Measurements from ENCODE around the gene EZH2.

EZH2 gene

DNA sequence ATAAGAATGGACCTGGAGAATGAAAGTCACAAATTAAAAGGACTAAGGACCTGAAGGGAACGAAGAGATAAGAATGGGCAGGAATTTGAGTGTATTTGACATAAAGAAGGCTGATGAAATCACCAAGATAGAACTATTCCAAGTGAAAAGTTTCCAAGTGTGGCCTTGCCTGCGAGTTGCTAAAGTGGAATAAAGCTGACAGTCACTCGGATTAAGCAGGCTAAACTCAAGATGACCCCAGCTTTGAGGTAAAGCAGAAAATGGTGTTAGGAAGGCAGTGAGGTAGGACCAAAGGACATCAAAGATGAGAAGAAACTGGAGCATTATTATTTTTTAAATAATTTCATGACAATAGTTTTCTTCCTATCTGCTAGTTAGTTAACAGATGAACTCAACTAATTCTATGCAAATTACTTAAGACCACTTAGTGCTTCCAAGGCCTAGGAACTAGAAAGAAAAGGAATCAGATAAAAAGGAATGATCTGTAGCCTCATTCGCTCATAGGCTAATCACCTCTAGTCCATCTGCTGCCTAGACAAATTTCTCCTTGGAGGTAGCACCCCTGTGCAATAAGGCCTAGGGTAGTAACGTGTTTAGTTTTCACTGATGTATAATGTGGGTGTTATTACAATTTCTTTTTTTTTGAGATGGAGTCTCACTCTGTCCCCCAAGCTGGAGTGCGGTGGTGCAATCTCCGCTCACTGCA lies 34.5 kb downstream of the EZH2 start:
- no peak overlapping the region for H3K27ac ChIP-seq (ENCODE audit: low read length)
- ATAC-seq (ENCODE audit: insufficient read depth, low read depth) (no peak), DNase-seq (no peak)
- H3K9me3 ChIP-seq (ENCODE audit: insufficient read depth, low read length, severe bottlenecking) = no peaks in the 10 kb centered on the region
- peaks cover 25% of the 10 kb centered on the region for H3K4me1 ChIP-seq (ENCODE audit: insufficient read depth, low read length)
- H3K36me3 ChIP-seq (ENCODE audit: insufficient read depth, low read length) = peaks cover 22% of the 10 kb centered on the region
- H4K20me1 ChIP-seq (ENCODE audit: insufficient read depth, low read length) = peaks cover 92% of the 10 kb centered on the region
- no peak overlapping the region for H3K4me2 ChIP-seq (ENCODE audit: insufficient read depth, low read length)
- H3K27me3 ChIP-seq (ENCODE audit: insufficient read depth, low read length, poor library complexity) = no peaks in the 10 kb centered on the region
- TF ChIP-seq EZH2 (IDR thresholded peaks at IDR 0.05; ENCODE audit: borderline replicate concordance, low read depth, low read length, severe bottlenecking) (no peak), CTCF (IDR thresholded peaks at IDR 0.05; ENCODE audit: borderline replicate concordance, extremely low read depth, low read length, poor library complexity, severe bottlenecking) (no peak)
- H2AFZ ChIP-seq (ENCODE audit: low read depth, low read length) = no peak overlapping the region
- no peak overlapping the region for H3K4me3 ChIP-seq (ENCODE audit: low read depth in 1 of 2, low read length in 2 of 2)
- peaks cover 100% of the 10 kb centered on the region for H3K79me2 ChIP-seq (ENCODE audit: insufficient read depth, low read length)
- H3K9ac ChIP-seq (ENCODE audit: low read depth, low read length) = no peak overlapping the region

GRCh38 chr7:148847815-148848734 lies 36.0 kb downstream of the EZH2 start:
- Histone ChIP-seq H3K27ac (ENCODE audit: low read length) (no peak overlapping the region), H3K4me1 (ENCODE audit: insufficient read depth, low read length) (peaks cover 25% of the 10 kb centered on the region), H3K4me3 (ENCODE audit: low read depth in 1 of 2, low read length in 2 of 2) (no peak overlapping the region), H4K20me1 (ENCODE audit: insufficient read depth, low read length) (peaks cover 84% of the 10 kb centered on the region), H3K9ac (ENCODE audit: low read depth, low read length) (no peak overlapping the region), H2AFZ (ENCODE audit: low read depth, low read length) (no peak overlapping the region), H3K4me2 (ENCODE audit: insufficient read depth, low read length) (no peak overlapping the region), H3K9me3 (ENCODE audit: insufficient read depth, low read length, severe bottlenecking) (no peaks in the 10 kb centered on the region), H3K79me2 (ENCODE audit: insufficient read depth, low read length) (peaks cover 98% of the 10 kb centered on the region), H3K36me3 (ENCODE audit: insufficient read depth, low read length) (peaks cover 31% of the 10 kb centered on the region), H3K27me3 (ENCODE audit: insufficient read depth, low read length, poor library complexity) (no peaks in the 10 kb centered on the region)
- no peak for ATAC-seq (ENCODE audit: insufficient read depth, low read depth)
- TF ChIP-seq EZH2 (IDR thresholded peaks at IDR 0.05; ENCODE audit: borderline replicate concordance, low read depth, low read length, severe bottlenecking) (no peak), CTCF (IDR thresholded peaks at IDR 0.05; ENCODE audit: borderline replicate concordance, extremely low read depth, low read length, poor library complexity, severe bottlenecking) (no peak)
- DNase-seq = no peak

DNA sequence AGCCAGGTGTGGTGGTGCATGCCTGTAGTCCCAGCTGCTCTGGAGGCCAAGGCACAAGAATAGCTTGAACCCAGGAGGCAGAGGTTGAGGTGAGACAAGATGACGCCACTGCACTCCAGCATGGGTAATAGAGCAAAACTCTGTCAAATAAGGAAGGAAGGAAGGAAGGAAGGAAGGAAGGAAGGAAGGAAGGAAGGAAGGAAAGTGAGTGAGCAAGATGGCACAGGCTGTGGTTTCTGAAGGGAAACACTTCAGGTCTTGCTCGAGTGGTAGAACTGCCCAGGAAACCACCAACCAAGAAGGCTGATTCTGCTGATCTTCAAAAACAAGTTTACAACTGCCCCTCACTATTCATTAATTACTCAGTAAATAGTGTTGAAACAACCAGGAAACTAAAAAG lies 45.2 kb downstream of the EZH2 start:
- peak; percentile 74 for ATAC-seq (ENCODE audit: insufficient read depth, low read depth)
- peaks cover 60% of the 10 kb centered on the region for H3K36me3 ChIP-seq (ENCODE audit: insufficient read depth, low read length)
- TF ChIP-seq CTCF (IDR thresholded peaks at IDR 0.05; ENCODE audit: borderline replicate concordance, extremely low read depth, low read length, poor library complexity, severe bottlenecking) = no peak
- TF ChIP-seq EZH2 (IDR thresholded peaks at IDR 0.05; ENCODE audit: borderline replicate concordance, low read depth, low read length, severe bottlenecking) = no peak
- no peak overlapping the region for H3K4me2 ChIP-seq (ENCODE audit: insufficient read depth, low read length)
- peaks cover 65% of the 10 kb centered on the region for H4K20me1 ChIP-seq (ENCODE audit: insufficient read depth, low read length)
- DNase-seq = no peak
- H3K27ac ChIP-seq (ENCODE audit: low read length) = peak overlapping the region; percentile 50; the same call in 1 of the 2 replicates
- peaks cover 95% of the 10 kb centered on the region for H3K79me2 ChIP-seq (ENCODE audit: insufficient read depth, low read length)
- H3K4me1 ChIP-seq (ENCODE audit: insufficient read depth, low read length) = no peaks in the 10 kb centered on the region
- no peak overlapping the region for H2AFZ ChIP-seq (ENCODE audit: low read depth, low read length)
- no peak overlapping the region for H3K9ac ChIP-seq (ENCODE audit: low read depth, low read length)
- no peaks in the 10 kb centered on the region for H3K9me3 ChIP-seq (ENCODE audit: insufficient read depth, low read length, severe bottlenecking)
- no peaks in the 10 kb centered on the region for H3K27me3 ChIP-seq (ENCODE audit: insufficient read depth, low read length, poor library complexity)
- H3K4me3 ChIP-seq (ENCODE audit: low read depth in 1 of 2, low read length in 2 of 2) = no peak overlapping the region

All from DND-41 (cell line).